ENCODE results near the gene CLASP1.
A peak's percentile ranks its signal among the peaks of the same experiment; 100 is the strongest.
"Not testable (repeated sequence)": the region's sequence is repeated elsewhere in the genome, so short reads cannot be mapped to it uniquely, and the experiment has no call there.

CLASP1 gene

DNA sequence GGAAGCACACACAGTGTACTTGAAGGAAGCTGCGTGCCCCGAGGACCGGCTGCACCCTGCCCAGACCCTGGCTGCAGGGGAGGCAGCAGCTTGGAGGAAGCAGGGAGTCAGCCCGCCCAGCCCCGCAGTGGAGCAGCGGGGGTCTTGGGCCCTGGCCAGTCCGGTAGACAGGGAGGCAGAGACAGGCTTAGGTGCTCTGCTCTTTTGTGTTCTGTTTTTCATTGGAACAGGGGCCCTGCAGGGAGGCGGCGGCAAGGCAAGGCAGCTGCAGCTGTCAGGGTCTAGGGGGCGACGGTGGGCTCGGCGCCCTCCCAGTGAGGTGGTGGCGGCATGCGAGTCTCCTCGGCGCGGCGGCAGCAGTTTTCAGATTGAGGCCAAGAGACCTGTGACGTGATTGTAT lies 311.0 kb downstream of the CLASP1 start:
- H3K27ac Mint-ChIP-seq = no peak overlapping the region
- DNase-seq (no peak), ATAC-seq (no peak)
- H3K9me3 Mint-ChIP-seq = no peaks in the 10 kb centered on the region
- peaks cover 6% of the 10 kb centered on the region for H3K4me1 Mint-ChIP-seq
- no peaks in the 10 kb centered on the region for H3K27me3 Mint-ChIP-seq
- H3K4me3 Mint-ChIP-seq = no peak overlapping the region

- H3K4me1 Mint-ChIP-seq = peaks cover 6% of the 10 kb centered on the region
- DNase-seq (no peak), ATAC-seq (no peak)
- no peaks in the 10 kb centered on the region for H3K27me3 Mint-ChIP-seq
- H3K27ac Mint-ChIP-seq = peak overlapping the region; percentile 85 to 92
- no peak overlapping the region for H3K4me3 Mint-ChIP-seq
- H3K9me3 Mint-ChIP-seq = no peaks in the 10 kb centered on the region
Observed at GRCh38 chr2:121336528-121337294, 312.6 kb downstream of the CLASP1 start.

DNA sequence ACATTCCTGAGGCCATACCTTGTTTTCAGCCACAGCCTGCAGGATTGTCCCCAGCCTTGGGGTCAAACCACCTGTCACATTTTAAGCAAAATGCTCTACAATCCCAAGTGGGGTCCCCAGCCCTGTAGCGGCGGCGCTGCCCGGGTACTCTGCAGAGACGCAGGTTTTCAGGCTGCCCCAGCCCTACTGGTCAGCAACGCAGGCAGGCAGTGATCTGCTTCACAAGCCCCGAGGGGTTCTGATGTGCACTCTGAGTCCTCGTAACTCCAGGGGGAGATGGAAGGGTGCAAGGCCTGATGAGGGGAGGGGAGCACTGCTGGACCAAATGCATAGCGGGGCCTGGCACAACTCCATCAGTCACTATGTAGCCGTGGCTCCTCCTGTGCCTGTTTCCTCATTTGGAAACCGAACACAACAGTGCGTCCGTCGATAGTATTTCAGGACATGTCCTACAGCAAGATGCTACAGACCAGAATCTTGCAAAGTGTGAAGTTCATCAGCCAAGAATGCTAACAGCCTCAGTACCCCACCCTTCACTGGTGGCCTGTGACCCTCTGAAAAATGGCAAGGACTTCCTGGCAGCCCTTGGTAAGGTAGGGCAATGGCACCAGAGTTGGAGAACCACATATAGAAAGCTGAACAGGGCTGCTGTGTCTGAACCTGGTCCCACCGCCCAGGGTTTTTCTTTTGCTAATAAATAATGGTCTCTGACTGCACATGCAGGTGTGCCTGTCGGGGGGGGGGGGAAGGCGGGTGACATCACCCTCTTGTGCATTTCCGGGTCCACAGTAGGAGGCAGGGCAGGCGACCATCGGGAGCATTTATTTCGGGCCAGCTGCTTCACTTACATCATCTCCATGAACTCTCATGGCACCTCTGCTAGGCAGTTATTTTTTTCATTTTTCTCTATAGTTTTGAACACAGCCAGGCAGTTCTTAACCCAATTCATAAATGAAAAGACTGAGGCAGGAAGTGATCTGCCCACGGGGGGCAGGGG lies 313.7 kb downstream of the CLASP1 start:
- no peak overlapping the region for H3K4me3 Mint-ChIP-seq
- peak overlapping the region in 1 of 2 donors; percentile 30 for H3K27ac Mint-ChIP-seq
- no peaks in the 10 kb centered on the region for H3K9me3 Mint-ChIP-seq
- DNase-seq = no peak
- ATAC-seq = peak; percentile 15
- H3K27me3 Mint-ChIP-seq = no peaks in the 10 kb centered on the region
- peaks cover 6% of the 10 kb centered on the region for H3K4me1 Mint-ChIP-seq

GRCh38 chr2:121334581-121335293 lies 314.5 kb downstream of the CLASP1 start:
- H3K4me3 Mint-ChIP-seq = no peak overlapping the region
- H3K27me3 Mint-ChIP-seq = peaks cover 2% of the 10 kb centered on the region
- DNase-seq (no peak), ATAC-seq (peak; percentile 25)
- H3K9me3 Mint-ChIP-seq = no peaks in the 10 kb centered on the region
- H3K27ac Mint-ChIP-seq = no peak overlapping the region
- H3K4me1 Mint-ChIP-seq = peaks cover 6% of the 10 kb centered on the region

GRCh38 chr2:121333834-121334558 lies 315.3 kb downstream of the CLASP1 start:
- H3K27ac Mint-ChIP-seq = peak overlapping the region in 1 of 2 donors; percentile 87
- H3K27me3 Mint-ChIP-seq = peaks cover 8% of the 10 kb centered on the region
- peaks cover 6% of the 10 kb centered on the region for H3K4me1 Mint-ChIP-seq
- DNase-seq = no peak
- H3K4me3 Mint-ChIP-seq = no peak overlapping the region
- ATAC-seq = peak; percentile 57
- no peaks in the 10 kb centered on the region for H3K9me3 Mint-ChIP-seq

DNA sequence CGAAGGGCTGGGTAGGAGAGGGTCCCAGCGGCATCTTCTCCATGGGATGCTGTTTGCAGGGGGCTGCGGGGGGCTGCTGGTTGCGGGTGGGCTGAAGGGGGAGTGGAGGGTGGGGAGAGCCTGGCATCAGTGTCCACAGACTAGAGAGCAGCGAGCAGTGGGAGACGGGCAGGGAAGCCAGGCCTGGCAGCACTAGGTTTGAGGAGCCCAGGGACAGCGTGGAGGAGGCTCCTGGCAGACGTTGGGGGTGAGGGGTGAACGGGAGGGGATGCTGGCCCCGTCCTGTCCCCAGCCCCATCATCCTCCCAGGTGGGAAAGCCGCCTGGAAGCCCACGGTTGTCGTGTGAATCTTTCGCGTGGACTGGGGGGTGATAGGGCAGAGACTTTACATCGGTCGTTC lies 316.0 kb downstream of the CLASP1 start:
- Mint-ChIP-seq H3K27me3 (peaks cover 8% of the 10 kb centered on the region), H3K4me1 (peaks cover 6% of the 10 kb centered on the region), H3K9me3 (no peaks in the 10 kb centered on the region), H3K4me3 (no peak overlapping the region), H3K27ac (peak overlapping the region in 1 of 2 donors; percentile 87)
- DNase-seq (no peak), ATAC-seq (no peak)

- not testable (repeated sequence) for H3K27me3 Mint-ChIP-seq, ATAC-seq, H3K27ac Mint-ChIP-seq, H3K4me3 Mint-ChIP-seq, H3K9me3 Mint-ChIP-seq, H3K4me1 Mint-ChIP-seq, DNase-seq
Observed at GRCh38 chr2:121331324-121331723, 317.9 kb downstream of the CLASP1 start.

- Mint-ChIP-seq H3K4me3 (no peak overlapping the region), H3K27me3 (peaks cover 8% of the 10 kb centered on the region), H3K27ac (no peak overlapping the region), H3K9me3 (no peaks in the 10 kb centered on the region), H3K4me1 (peaks cover 1% of the 10 kb centered on the region)
- ATAC-seq (no peak), DNase-seq (no peak)
Observed at GRCh38 chr2:121330921-121331320, 318.3 kb downstream of the CLASP1 start.

- H3K27me3 Mint-ChIP-seq = peaks cover 15% of the 10 kb centered on the region
- H3K27ac Mint-ChIP-seq = no peak overlapping the region
- no peaks in the 10 kb centered on the region for H3K9me3 Mint-ChIP-seq
- no peak overlapping the region for H3K4me3 Mint-ChIP-seq
- H3K4me1 Mint-ChIP-seq = no peaks in the 10 kb centered on the region
- ATAC-seq (no peak), DNase-seq (no peak)
Observed at GRCh38 chr2:121329786-121330185, 319.5 kb downstream of the CLASP1 start.

GRCh38 chr2:121326628-121327027 lies 322.6 kb downstream of the CLASP1 start:
- no peaks in the 10 kb centered on the region for H3K4me1 Mint-ChIP-seq
- H3K9me3 Mint-ChIP-seq = no peaks in the 10 kb centered on the region
- peaks cover 15% of the 10 kb centered on the region for H3K27me3 Mint-ChIP-seq
- no peak overlapping the region for H3K27ac Mint-ChIP-seq
- no peak overlapping the region for H3K4me3 Mint-ChIP-seq
- DNase-seq (no peak), ATAC-seq (no peak)

GRCh38 chr2:121324601-121325000 lies 324.7 kb downstream of the CLASP1 start:
- no peak for ATAC-seq
- no peak overlapping the region for H3K4me3 Mint-ChIP-seq
- no peaks in the 10 kb centered on the region for H3K4me1 Mint-ChIP-seq
- H3K27me3 Mint-ChIP-seq = peaks cover 12% of the 10 kb centered on the region
- no peak overlapping the region for H3K27ac Mint-ChIP-seq
- no peak for DNase-seq
- no peaks in the 10 kb centered on the region for H3K9me3 Mint-ChIP-seq

- Mint-ChIP-seq H3K4me1 (no peaks in the 10 kb centered on the region), H3K9me3 (no peaks in the 10 kb centered on the region), H3K4me3 (no peak overlapping the region), H3K27ac (peak overlapping the region in 1 of 2 donors; percentile 42), H3K27me3 (peaks cover 7% of the 10 kb centered on the region)
- DNase-seq = no peak
- no peak for ATAC-seq
Observed at GRCh38 chr2:121321476-121321875, 327.8 kb downstream of the CLASP1 start.

DNA sequence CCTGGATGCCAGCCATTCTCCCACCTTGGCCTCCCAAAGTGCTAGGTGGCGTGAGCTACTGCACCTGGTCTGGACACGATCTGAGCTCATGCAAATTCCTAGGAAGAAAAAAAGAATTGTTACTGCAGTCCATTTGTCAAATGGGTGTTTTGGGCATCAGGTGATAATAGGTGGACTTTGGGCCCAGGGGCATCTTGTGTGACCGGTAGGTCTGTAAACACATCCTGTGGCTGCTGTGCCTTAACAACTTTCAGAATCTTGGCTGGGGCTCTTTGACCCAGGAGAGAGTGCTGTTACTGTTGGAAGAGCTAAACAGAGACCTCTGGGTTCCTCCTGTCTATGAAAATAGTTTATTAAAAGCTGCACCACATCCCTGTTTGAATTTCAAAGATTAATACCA lies 329.3 kb downstream of the CLASP1 start:
- no peak for DNase-seq
- H3K9me3 Mint-ChIP-seq = no peaks in the 10 kb centered on the region
- H3K27ac Mint-ChIP-seq = no peak overlapping the region
- no peak overlapping the region for H3K4me3 Mint-ChIP-seq
- no peaks in the 10 kb centered on the region for H3K4me1 Mint-ChIP-seq
- ATAC-seq = no peak
- peaks cover under 1% of the 10 kb centered on the region for H3K27me3 Mint-ChIP-seq

- H3K4me3 Mint-ChIP-seq = no peak overlapping the region
- ATAC-seq = no peak
- H3K9me3 Mint-ChIP-seq = no peaks in the 10 kb centered on the region
- peak overlapping the region in 1 of 2 donors; percentile 71 for H3K27ac Mint-ChIP-seq
- no peaks in the 10 kb centered on the region for H3K4me1 Mint-ChIP-seq
- no peaks in the 10 kb centered on the region for H3K27me3 Mint-ChIP-seq
- no peak for DNase-seq
Observed at GRCh38 chr2:121316986-121317385, 332.3 kb downstream of the CLASP1 start.

- DNase-seq, ATAC-seq, H3K4me1 Mint-ChIP-seq, H3K27ac Mint-ChIP-seq, H3K9me3 Mint-ChIP-seq, H3K4me3 Mint-ChIP-seq: not testable (repeated sequence)
- H3K27me3 Mint-ChIP-seq = peaks cover 10% of the 10 kb centered on the region
Observed at GRCh38 chr2:121313701-121314100, 335.6 kb downstream of the CLASP1 start.

Data from stimulated activated naive CD8-positive, alpha-beta T cell treated with anti-CD3 and anti-CD28 coated beads, Interleukin-15, amount 100 ng/mL, for 72 hours (primary cell).